HG02759 (cell line): ENCODE data around the gene TTPAL.
A peak's percentile ranks its signal among the peaks of the same experiment; 100 is the strongest.
"Not testable (repeated sequence)": the region's sequence is repeated elsewhere in the genome, so short reads cannot be mapped to it uniquely, and the experiment has no call there.

Experiments used
- ATAC-seq: cut with Tn5 transposase; IDR thresholded peaks from one replicate; pipeline ENCODE4 v1.9.1; 2021; ENCODE audit warnings: mild to moderate bottlenecking, moderate library complexity; ENCODE audit not compliant: unreplicated experiment

Gene TTPAL

DNA sequence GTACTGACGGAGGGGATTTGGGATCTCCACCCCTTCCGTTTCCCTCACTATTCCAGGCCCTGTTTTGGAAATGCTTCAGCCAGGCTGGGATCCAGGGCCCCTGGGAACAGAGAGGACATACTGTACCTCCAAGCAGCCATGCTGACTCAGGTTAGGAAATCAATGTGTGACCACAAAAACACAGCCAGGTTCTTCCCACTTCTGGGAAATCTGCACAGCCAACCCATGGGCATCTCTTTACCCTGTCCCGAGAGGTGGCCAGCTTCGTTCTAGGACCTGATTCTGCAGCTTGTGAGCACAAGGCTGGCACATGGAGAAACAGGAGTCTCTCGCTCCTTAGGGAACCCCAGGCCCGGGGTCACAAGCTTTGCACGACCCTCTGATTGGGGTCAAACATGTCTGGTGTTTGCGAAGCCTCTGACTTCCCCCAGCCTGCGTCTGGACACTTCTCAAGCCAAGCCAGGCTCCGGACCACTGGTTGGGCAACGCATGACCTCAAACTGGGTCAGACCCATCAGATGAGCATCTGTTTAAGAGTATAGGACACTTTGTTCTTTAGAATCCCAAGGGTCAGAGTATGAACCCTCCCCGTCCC, 8.3 kb upstream of the TTPAL start:
- ATAC-seq: no peak

DNA sequence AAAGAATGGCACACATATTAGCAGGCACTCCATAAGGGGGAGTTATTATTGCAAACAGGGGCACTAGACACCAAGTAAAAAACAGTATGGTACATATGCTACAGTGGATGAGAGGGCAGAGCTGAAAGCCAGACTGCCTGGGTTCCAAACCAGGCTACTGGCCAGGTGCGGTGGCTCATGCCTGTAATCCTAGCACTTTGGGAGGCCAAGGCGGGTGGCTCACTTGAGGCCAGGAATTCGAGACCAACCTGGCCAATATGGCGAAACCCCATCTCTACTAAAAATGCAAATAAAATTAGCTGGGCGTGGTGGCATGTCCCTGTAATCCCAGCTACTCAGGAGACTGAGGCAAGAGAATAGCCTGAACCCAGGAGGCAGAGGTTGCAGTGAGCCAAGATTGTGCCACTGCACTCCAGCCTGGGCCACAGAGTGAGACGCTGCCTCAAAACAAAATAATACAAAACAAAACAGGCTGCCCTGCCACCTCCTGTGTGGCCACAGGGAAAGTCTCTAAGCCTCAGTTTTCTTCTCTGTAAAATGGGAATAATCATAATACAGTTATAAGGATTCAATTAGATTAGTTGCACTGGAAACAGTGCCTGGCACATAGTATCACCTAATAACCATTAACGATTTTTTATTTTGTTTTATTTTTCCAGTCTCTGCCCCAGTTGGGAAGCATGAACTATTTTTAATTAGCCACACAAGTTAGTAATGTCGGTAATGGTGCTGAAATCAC, 7.5 kb upstream of the TTPAL start:
- ATAC-seq: no peak

DNA sequence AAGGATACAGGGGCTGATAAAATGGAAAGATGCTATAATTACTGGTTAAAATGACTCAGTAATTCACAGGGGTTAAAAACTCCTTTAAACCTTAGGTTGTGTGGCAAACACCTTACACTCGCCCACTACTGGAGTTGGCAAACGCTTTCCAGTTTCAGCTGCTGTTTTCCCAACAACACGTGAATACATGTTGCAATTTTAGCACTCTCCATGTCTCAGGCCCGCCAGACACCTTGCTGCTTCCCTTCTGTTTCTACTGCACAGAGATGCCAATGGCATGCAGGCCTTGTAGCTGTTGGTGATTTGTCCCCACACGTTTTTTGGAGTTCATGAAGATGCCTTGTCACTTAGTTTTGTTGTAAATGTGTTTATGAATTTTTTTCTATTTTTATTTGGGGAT, 5.3 kb upstream of the TTPAL start:
- no peak for ATAC-seq

DNA sequence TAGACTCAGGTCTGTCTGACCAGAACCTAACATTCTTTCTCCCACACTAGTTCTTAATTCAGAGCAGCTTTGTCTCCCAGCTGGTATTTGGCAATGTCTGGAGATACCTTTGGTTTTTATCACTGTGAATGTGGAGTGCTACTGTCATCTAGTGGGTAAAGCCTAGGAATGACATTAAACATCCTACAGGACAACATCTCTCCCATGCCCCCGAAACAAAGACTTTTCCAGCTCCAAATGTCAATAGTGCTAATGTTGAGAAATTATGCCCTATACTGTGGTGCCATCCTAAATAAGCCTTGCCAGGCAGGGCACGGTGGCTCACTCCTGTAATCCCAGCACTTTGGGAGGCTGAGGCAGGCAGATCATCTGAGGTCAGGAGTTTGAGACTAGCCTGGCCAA, 4.2 kb upstream of the TTPAL start:
- no peak for ATAC-seq

DNA sequence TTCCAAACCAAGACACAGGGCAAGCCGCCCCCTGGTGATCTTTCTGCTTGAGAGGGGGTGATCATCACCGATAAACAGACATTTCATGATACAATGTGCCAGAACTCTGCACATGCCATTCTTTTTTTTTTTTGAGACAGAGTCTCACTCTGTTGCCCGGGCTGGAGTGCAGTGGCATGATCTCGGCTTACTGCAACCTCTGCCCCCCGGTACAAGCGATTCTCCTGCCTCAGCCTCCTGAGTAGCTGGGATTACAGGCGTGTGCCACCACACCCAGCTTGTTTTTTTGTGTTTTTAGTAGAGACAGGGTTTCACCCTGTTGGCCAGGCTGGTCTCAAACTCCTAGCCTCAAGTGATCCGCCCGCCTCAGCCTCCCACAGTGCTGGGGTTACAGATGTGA, 3.4 kb upstream of the TTPAL start:
- not testable (repeated sequence) for ATAC-seq

DNA sequence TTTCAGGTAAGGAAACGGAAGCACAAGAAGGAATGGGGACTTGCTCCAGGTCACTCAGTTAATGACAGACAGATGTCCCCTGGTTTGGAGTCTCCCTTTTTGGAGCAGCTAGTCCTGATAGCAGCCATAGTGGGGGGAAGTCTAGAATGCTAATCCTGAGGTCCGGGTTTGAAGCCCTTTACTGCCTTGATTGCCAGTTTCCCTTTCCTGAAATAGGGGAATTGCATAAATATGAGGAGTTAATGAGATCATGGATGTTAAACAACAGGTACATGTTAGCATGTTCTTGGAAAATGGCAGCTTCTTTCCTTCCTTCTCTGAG, 341 bp upstream of the TTPAL start:
- ATAC-seq: no peak

DNA sequence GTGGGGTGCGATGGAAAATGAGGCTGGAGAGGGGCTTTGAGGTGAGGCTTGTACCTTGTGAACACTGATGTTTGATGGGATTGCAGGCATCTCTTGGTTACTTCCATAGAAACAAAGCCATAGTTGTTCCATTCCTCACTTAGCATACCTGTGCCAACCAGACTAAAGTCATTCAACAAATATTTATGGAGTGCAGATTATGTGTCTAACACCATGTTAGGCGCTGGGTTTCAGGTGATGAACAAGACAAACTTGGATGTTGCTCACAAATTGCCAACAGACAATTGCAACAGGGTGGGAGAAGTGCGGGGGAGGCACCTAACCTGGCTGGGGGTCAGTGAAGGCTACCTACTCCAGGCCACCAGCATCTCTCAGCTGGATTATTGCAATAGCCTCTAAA, 1.5 kb downstream of the TTPAL start:
- ATAC-seq: no peak

DNA sequence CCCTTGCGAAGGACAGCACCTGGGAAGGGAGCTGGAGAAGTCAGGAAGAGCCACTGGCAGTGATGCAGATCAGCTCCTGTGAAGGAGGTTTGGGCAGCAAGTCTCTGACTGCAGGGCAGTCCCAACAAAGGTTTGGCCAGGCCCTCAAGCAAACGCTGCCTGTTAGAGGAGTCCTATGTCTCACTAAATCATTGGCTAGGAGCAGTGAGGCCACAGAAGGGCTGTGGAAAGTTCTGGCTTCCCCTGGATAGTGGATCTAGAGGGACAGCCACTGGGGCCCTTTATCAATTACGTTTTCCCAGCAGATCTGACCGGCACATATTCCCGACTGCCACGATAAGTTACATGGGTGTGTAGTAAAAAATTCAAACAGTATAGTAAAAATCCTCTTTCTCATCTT, 2.5 kb downstream of the TTPAL start:
- ATAC-seq: no peak

DNA sequence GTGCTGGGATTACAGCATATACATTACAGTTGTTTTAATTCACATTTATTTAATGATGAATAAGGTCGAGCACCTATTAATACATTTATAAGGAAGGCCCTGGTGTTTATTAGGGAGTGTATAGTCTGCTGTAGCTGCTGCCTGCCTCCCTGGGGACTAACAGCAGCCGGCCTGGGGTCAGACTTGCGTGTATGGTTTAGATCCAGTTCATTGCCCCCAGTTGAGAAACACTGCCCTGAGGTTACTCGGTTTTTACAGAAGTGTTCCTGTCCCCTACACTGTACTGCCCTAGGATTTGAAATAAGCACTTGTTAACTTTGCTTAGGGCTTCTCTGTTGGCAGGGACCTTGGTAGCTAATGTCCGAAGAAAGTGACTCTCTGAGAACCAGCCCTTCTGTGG, 4.0 kb downstream of the TTPAL start:
- ATAC-seq: peak; percentile 33

DNA sequence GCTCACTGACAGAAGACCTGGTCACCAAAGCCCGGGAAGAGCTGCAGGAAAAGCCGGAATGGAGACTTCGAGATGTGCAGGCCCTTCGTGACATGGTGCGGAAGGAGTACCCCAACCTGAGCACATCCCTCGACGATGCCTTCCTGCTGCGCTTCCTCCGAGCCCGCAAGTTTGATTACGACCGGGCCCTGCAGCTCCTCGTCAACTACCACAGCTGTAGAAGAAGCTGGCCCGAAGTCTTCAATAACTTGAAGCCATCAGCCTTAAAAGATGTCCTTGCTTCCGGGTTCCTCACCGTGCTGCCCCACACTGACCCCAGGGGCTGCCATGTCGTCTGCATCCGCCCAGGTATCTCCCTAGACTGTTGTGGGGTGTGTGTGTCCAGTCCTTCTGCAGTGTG, 4.4 kb downstream of the TTPAL start:
- no peak for ATAC-seq

DNA sequence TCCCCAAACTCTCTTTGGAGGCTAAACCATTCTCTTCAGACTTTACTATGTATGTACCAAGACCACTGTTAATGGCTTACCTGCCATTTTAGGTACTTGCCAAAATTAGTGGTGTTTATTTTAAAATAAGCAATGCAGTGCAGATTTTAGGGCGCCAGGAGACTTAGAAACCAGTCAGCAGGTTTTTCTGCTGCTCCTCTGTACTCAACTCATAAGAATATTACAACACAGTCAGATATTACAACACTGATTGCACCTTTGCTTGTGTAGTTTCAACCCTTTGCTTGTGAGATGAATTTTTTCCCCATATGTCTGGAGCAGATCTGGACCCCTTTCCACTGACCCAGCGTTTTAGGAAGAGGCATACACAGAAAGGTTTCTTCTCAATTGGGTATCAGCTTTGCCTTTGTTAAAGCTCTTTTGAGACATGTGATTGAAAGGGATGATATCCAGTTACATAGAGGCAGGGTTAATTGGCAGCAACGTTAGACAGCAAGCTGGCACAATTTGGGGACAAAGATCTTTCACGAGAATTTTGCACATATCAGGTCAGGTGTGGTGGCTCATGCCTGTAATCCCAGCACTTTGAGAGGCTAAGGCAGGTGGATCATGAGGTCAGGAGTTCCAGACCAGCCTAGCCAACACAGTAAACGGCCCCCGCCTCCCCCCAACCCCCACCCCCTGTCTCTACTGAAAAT, 6.2 kb downstream of the TTPAL start:
- no peak for ATAC-seq

DNA sequence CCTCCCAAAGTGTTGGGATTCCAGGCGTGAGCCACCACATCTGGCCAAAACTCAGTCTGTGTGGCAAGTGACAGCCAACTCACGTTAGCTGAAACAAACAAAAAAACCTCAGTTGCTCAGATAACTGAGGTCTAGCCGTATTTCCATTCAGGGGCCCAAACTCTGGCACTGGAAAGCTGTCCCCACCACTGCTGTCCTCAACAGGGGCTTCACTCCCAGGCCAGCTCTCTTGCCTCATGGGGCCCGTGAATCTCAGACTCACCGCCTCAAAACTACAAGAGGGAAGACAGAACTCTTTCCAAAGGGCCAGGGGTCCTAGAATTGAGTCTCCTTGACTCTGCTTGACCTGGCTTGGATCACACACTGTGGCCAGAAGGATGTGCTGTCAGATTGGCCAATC, 7.4 kb downstream of the TTPAL start:
- ATAC-seq: no peak

DNA sequence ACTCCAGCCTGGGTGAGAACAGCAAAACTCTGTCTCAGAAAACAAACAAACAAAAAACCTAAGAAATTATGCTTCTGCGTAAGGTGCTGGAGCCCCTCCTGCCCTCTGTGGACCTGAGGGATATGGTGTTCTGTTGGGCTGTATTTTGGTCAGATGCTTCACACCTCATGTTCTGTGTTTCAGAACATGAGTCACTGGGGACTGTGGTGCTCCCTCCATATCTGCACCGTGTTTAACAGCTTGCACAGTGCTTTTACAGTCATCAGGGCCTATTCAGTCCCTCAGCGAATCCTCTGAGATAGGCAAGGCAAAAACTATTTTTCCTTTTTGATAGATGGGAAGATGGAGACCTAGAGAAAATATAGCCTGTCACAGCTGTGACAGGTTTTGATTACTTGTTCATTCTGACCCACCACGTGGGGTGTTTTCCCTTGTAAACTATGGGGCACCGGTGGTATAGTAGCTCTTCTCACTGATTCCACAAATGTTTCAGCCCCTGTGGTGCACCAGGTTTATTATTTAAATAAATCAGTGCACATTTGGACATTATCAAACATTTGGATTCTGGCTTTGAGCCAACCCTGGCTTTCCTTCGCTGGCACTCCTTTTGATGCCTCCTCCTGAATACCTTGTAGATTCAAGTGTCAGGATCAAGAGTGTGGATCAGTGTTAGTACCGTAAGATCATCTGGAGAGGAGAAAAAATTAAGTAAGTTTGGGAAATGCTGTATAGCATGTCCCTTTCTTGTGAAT, 9.6 kb downstream of the TTPAL start:
- no peak for ATAC-seq

DNA sequence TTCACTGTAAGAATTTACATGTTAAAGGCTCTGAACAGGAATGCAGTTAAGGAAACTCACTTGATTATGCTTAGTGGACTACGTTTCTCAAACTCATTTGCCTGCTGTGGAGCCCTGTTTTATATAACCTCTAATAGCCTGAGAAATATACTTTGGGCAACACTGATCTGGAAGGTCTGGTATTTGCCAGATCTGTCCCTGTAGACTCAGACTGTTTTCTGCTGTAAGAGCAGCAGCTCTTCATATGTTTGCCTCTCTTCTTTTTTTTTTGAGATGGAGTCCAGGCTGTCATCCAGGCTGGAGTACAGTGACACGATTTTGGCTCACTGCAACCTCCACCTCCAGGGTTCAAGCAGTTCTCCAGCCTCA, 10.1 kb downstream of the TTPAL start:
- no peak for ATAC-seq

DNA sequence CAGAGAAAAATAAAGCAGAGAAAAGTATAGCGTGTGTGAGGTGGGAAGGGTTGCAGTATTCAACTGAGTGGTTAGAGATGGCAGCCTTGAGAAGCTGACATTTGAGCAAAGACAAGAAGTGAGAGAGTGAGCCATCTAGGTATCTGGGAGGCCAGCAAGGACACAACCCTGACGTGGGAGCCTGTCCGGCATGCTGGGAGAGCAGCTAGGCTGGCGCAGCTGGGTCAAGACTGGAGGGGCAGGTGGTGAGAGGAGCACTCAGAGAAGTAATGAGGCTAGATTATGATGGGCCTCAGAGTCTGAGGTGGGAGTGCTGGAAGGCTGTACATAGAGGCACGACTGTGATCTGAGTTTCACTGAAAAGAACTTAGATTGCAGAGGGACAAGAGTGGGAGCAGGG, 12.9 kb downstream of the TTPAL start:
- no peak for ATAC-seq

DNA sequence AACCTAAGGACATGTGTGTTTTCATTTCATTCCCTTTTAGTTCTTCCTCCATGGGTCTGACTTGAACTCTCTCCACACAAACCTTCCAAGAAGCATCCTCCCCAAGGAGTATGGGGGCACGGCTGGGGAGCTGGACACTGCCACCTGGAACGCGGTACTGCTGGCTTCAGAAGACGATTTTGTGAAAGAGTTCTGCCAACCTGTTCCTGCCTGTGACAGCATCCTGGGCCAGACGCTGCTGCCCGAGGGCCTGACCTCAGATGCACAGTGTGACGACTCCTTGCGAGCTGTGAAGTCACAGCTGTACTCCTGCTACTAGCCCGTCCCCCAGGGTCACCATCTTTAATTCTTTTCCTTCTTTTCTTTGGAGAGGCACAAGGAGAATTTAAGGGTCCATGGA, 13.5 kb downstream of the TTPAL start:
- ATAC-seq: no peak

DNA sequence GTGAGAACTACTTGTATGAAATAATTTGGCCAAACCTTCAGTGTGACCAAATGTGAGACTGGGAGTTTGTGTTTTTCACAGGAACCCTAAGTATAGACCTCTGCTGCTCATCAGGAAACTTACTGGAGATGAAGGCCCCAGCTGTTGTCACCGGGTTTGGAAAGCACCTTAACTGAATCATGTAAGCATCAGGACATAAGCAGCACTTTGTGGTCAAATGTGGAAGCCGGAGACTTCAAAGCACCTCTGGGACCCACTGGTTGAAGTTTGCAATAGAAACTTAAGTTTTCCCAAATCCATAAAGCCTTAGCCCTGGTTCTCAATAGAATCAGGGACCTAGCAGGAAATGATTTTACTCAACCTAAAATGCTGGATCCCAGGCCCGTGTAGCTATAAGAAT, 14.3 kb downstream of the TTPAL start:
- peak; percentile 43 for ATAC-seq

DNA sequence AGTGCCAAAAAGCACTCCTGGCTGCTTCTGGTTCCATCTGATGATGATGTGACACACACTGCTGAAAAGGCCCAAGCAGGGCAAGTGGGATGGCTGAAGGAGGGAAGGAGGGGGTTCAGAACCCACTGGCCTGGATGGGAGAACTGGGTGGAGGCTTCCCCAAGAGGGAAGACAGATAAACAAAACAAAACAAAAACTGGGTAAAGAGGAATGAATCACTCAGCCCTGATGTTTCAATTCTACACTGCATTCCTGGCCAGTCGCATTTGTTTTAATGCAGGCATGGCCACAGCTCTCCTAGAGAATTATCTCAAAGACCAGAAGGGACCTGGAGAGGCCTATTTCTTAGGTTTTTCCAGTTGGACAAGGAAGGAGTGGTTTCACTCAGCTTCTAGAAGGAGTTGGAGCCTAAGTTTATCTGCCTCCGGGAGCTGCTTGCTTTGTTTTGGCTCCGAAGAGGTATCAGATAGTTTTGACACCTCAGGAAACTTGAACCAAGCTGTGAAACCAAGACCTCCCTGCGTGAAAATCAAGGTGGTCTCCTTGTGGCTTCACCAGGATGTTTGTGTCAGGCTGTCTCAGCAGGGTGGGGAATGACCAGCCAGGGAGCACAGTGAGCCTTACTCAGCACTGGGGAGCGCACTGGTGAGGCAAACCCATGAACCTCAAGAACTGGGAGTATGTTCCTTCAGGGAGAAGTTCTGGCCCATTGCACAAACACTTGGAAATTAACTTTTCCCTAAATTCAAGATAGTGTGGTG, 16.1 kb downstream of the TTPAL start:
- no peak for ATAC-seq

DNA sequence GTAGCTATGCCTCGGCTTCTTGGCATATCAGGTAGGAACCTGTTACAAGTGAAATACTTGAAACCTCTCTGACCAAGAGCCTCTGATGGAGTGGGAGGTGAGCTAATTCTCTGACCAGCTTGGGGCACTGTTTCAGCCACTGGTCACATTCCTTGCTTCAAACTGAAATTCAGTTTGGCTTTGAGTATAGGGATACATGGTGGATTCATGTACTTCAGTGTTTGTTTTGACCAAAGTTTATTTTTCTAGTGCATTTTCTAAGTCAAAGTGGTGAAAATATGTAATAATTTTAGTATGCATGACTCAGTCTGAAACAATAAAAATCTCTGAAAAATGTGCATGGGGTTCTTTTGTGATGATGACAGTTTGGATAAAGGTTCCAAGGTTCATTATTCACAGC, 18.6 kb downstream of the TTPAL start:
- ATAC-seq: no peak

DNA sequence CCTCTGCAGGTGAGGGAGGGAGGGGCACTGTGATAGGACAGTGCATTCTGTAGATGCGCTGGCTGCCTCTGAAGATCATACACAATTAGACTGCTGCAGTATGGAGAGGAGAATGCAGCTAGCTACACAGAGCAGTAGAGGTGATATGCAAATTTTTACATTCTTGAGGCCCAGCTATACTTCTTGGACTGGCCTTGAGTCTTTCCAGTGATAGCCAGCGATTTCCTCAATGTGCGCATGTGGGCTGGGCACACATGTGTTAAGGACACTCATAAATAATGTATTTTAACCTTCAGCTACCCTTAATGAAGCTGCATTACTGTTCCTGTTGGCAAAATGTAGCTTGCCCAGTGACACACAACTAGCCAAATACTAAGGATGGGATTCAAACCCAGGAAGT, 19.0 kb downstream of the TTPAL start:
- no peak for ATAC-seq

DNA sequence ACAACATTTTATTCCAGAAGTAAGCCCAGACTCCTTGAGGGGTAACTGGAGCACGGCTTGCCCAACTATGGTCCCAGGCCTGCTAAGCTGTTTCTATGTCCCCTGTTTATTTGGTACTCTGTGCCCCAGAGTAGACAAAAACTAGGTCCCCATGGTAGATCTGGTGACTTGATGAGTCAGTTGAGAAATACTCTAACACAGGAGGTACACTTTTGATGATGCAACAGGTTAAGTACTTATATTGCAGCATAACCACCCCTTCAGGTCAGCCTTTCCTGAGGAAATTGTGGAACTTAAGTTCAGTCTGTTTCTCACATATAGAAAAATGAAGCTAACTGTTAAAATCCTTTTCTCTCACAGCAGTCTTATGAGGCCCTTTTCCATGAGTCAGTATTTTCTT, 19.6 kb downstream of the TTPAL start:
- ATAC-seq: no peak
